Measurements from ENCODE around the gene FAM131A.

GRCh38 chr3:184347321-184348056 lies 10.1 kb downstream of the FAM131A start:
- no peak for TF ChIP-seq ZNF433 (tag by site-specific recombination; IDR thresholded peaks at IDR 0.05; ENCODE audit: low read depth)
- no peak for TF ChIP-seq CTCF (tag by site-specific recombination; IDR thresholded peaks at IDR 0.05)
- no peak for TF ChIP-seq BCL11A (tag by site-specific recombination; IDR thresholded peaks at IDR 0.05; ENCODE audit: low read depth)
- no peak for TF ChIP-seq REST (tag by site-specific recombination; IDR thresholded peaks at IDR 0.05)
- TF ChIP-seq HIC1 (tag by site-specific recombination; IDR thresholded peaks at IDR 0.05) = no peak
- TF ChIP-seq ZNF19 (tag by site-specific recombination; IDR thresholded peaks at IDR 0.05; ENCODE audit: low read depth) = no peak
